ENCODE measurements around the gene ROCK1.
"Not testable (repeated sequence)": the region's sequence is repeated elsewhere in the genome, so short reads cannot be mapped to it uniquely, and the experiment has no call there.

ROCK1 gene

GRCh38 chr18:21064347-21064746 lies 47.3 kb downstream of the ROCK1 start:
- in situ Hi-C loops (cut with MboI; ENCODE audit: low pct_unique_long_range_greater_than_20kb, low sequenced_read_pairs) = no loop called here
- no peak for DNase-seq

- no peak for DNase-seq
These were observed 48.6 kb downstream of the ROCK1 start for GRCh38 chr18:21063011-21063410.

DNA sequence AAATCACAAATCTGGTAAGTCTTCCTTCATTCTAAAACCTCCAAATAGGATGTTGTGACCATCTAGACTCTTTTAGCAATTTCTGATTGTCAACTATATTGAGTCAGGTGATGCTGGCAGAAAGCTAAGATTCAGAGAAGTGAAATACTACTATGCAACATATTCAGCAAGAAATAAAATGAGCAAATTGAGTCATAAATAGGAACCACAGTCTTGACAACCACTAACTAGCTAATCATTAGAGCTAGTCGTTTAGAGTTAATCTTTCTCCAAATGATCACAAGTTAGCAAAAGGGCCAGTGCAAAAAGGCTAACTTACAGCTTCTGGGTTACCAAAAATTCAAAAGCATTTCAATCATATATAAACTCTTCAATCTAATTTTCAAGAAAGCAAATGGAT lies 54.5 kb downstream of the ROCK1 start:
- in situ Hi-C loops (cut with MboI; ENCODE audit: low pct_unique_long_range_greater_than_20kb, low sequenced_read_pairs) = no loop called here
- DNase-seq = no peak

More at GRCh38 chr18:21063011-21063410, 48.6 kb downstream of the ROCK1 start:
- in situ Hi-C loops (cut with MboI; ENCODE audit: low pct_unique_long_range_greater_than_20kb, low sequenced_read_pairs) = no loop called here

DNA sequence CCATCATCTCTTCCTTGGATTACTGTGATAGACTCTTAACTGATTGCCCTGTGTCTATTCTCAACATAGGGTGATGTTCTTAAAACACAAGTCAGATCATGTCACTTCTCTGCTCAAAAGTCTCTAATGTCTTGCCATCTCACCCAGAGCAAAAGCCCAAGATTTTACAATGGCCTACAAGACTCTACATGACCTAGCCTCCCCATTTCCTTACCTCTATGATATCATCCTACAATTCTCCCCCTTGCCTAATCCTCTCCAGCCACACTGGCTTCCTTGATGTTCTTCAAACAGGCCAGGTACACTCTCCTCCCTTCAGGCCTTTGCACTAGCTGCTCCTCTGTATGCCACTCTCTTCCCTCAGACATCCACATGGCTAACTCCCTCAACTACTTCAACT lies 55.1 kb downstream of the ROCK1 start:
- no peak for DNase-seq
- in situ Hi-C loops (cut with MboI; ENCODE audit: low pct_unique_long_range_greater_than_20kb, low sequenced_read_pairs) = no loop called here

DNA sequence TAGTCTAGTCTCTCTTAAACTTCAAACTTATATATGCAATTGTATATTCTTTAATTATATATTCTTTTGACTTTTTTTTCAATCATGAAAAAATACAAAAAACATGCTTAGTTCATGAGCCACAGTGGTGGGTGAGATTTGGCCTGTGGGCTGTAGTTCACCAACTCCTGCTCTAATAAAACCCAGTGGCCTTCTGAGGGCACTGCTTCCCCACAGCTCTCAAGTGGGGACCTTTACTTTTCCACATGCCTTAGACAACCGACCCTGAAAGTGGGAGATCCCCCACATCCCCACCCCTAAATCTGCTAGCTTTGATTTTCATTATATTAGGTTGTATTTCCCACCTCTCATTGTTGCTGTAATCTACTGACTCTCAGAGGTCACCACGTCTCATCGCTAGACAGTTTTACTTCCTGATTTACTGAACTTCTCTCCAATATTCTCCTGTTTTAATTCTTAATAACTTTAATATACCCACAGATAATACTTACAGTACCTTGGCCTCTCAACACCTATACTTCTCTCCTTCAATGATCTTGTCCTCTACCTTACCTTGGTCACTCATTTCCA lies 57.3 kb downstream of the ROCK1 start:
- no peak for DNase-seq
- in situ Hi-C loops (cut with MboI; ENCODE audit: low pct_unique_long_range_greater_than_20kb, low sequenced_read_pairs) = no loop called here

- in situ Hi-C loops (cut with MboI; ENCODE audit: low pct_unique_long_range_greater_than_20kb, low sequenced_read_pairs) = no loop called here
- DNase-seq = no peak
These were observed 58.5 kb downstream of the ROCK1 start for GRCh38 chr18:21053127-21053526.

- DNase-seq = no peak
- in situ Hi-C loops (cut with MboI; ENCODE audit: low pct_unique_long_range_greater_than_20kb, low sequenced_read_pairs) = no loop called here
These were observed 59.2 kb downstream of the ROCK1 start for GRCh38 chr18:21052385-21052784.

DNA sequence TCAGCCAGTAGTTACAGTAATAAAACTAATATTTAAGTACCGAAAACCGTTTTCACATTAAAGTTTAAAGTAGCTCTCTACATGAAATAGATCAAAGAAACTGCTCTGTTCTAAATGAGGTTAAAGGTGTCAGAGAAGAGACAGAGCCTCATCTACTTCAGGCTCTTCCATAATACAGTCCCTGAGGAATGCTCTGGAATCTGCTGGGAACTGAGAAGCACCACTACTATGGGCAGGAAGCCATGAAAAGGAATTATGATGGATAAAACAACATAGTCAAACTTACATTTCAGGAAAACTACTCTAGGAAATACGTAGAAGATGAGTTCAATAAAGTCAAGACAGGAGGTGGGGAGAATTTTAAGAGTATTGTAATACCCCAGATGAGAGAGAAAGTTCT lies 60.0 kb downstream of the ROCK1 start:
- in situ Hi-C loops (cut with MboI; ENCODE audit: low pct_unique_long_range_greater_than_20kb, low sequenced_read_pairs) = no loop called here
- DNase-seq = no peak

GRCh38 chr18:21049306-21049705 lies 62.3 kb downstream of the ROCK1 start:
- in situ Hi-C loops (cut with MboI; ENCODE audit: low pct_unique_long_range_greater_than_20kb, low sequenced_read_pairs) = no loop called here
- DNase-seq = no peak

GRCh38 chr18:21047126-21047525 lies 64.5 kb downstream of the ROCK1 start:
- in situ Hi-C loops (cut with MboI; ENCODE audit: low pct_unique_long_range_greater_than_20kb, low sequenced_read_pairs) = no loop called here
- no peak for DNase-seq

GRCh38 chr18:21040466-21040865 lies 71.1 kb downstream of the ROCK1 start:
- in situ Hi-C loops (cut with MboI; ENCODE audit: low pct_unique_long_range_greater_than_20kb, low sequenced_read_pairs) = no loop called here
- no peak for DNase-seq

DNA sequence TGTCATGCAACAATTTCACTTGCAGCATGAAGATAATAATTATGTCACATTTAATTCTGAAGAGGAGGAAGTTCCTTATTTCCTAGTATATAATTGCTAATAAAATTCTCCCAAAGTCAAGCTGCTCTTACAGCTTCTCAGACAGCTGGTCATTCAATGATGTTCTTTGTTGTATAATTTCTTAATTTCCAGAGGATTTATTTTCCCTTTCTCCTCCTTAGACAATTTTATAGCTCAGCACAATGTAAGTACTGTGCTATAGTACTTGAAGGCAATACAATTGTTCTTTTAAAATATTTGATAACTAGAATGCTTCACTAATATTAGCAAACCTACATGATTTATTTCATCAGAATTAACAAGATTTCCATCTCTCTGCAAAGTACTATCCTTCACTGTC lies 73.4 kb downstream of the ROCK1 start:
- DNase-seq = no peak
- in situ Hi-C loops (cut with MboI; ENCODE audit: low pct_unique_long_range_greater_than_20kb, low sequenced_read_pairs) = no loop called here

- DNase-seq = no peak
- in situ Hi-C loops (cut with MboI; ENCODE audit: low pct_unique_long_range_greater_than_20kb, low sequenced_read_pairs) = no loop called here
These were observed 79.8 kb downstream of the ROCK1 start for GRCh38 chr18:21031845-21032244.

DNA sequence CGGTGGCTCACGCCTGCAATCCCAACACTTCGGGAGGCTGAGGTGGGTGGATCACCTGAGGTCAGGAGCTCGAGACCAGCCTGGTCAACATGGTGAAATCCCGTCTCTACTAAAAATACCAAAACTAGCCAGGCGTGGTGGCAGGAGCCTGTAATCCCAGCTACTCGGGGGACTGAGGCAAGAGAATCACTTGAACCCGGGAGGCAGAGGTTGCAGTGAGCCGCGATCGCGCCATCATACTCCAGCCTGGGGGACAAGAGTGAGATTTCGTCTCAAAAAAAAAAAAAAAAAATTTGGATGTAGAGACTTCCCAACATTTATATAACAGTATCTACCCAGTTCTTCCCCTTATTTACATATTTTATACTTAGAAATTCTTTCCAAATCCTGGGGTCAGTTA lies 93.4 kb downstream of the ROCK1 start:
- in situ Hi-C loops (cut with MboI; ENCODE audit: low pct_unique_long_range_greater_than_20kb, low sequenced_read_pairs); DNase-seq: not testable (repeated sequence)

GRCh38 chr18:21012308-21012707 lies 99.3 kb downstream of the ROCK1 start:
- no peak for DNase-seq
- in situ Hi-C loops (cut with MboI; ENCODE audit: low pct_unique_long_range_greater_than_20kb, low sequenced_read_pairs) = no loop called here

GRCh38 chr18:21004726-21005125 lies 106.9 kb downstream of the ROCK1 start:
- in situ Hi-C loops (cut with MboI; ENCODE audit: low pct_unique_long_range_greater_than_20kb, low sequenced_read_pairs) = no loop called here

GRCh38 chr18:21000667-21001066 lies 110.9 kb downstream of the ROCK1 start:
- DNase-seq = no peak
- in situ Hi-C loops (cut with MboI; ENCODE audit: low pct_unique_long_range_greater_than_20kb, low sequenced_read_pairs) = no loop called here

More at GRCh38 chr18:21004726-21005125, 106.9 kb downstream of the ROCK1 start:
- DNase-seq = peak; percentile 47

DNA sequence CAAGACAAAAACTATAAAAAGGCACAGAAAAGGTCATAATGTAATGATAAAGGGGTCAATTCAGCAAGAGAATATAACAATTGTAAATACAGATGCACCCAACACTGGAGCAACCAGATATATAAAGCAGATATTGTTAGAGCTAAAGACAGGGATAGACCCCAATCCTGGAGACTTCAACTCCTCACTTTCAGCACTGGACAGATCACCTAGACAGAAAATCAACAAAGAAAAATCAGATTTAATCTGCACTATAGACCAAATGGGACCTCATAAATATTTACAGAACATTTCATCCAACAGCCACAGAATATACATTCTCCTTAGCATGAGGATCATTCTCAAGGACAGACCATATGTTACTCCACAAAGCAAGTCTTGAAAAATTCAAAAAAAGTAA lies 114.2 kb downstream of the ROCK1 start:
- no peak for DNase-seq
- in situ Hi-C loops (cut with MboI; ENCODE audit: low pct_unique_long_range_greater_than_20kb, low sequenced_read_pairs) = no loop called here

GRCh38 chr18:20996418-20996817 lies 115.2 kb downstream of the ROCK1 start:
- in situ Hi-C loops (cut with MboI; ENCODE audit: low pct_unique_long_range_greater_than_20kb, low sequenced_read_pairs) = no loop called here
- DNase-seq = no peak

DNA sequence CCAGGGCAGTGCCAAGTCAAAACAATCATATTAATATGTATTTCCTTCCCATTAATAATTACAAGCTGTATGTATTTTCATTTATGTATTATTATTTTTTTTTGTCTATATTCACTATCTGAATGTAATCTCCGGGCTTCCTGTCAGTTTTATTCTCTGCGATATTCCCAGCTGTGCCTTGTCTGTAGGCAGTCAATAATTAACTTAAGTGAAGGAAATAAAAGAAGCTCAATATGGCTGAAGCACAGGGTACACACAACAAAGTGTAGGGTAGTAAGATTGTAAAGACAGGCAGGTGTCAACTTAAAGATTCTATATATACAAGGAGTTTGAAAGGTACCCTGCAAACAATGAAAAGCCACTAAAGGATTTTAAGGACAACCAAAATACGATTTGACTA lies 122.9 kb downstream of the ROCK1 start:
- in situ Hi-C loops (cut with MboI; ENCODE audit: low pct_unique_long_range_greater_than_20kb, low sequenced_read_pairs) = no loop called here
- no peak for DNase-seq

DNA sequence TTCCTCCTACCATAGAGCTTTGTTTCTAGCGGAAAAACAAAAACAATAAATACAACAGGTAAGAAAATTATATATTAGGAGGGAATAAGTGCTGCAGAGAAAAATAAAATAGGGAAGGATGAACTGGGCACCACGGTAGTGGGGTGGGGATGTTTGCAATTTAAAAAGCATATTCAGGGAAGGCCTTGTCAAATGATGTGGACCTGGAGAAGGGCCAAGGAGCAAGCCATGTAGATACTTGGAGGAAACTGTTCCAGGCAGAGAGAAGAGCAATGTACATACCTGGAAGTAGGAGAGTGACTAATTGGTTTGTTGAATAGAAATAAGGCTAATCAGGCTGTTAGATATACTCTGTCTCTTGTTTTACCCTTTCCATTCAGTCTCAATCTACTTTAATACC lies 136.5 kb downstream of the ROCK1 start:
- no peak for DNase-seq
- in situ Hi-C loops (cut with MboI; ENCODE audit: low pct_unique_long_range_greater_than_20kb, low sequenced_read_pairs) = no loop called here

DNA sequence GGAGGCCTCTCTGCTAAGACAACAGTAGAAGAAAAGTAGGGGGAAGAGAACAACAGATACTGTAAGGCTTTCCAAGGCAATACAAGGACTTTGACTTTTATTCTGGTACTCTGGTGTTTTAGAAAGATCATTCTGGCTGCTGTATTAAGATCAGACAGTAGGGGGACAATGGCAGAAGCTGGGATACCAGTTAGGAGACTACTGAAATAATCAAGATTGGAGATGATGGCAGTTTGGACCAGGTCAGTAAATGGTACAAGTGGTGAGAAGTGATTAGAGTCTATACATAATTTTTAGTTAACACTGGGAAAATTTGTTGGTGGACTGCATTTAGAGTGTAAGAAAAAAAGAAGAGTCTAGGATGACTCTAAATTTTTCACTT lies 139.7 kb downstream of the ROCK1 start:
- in situ Hi-C loops (cut with MboI; ENCODE audit: low pct_unique_long_range_greater_than_20kb, low sequenced_read_pairs) = no loop called here
- peak; percentile 59 for DNase-seq
